NCI-H524 treated with DMSO at 0.1 percent for 48 hours (cell line): ENCODE results near the gene TSPEAR.

Experiments used
- DNase-seq: peaks from one replicate; lab custom pipeline; 2025; lab: John Stamatoyannopoulos, UW

TSPEAR gene

DNA sequence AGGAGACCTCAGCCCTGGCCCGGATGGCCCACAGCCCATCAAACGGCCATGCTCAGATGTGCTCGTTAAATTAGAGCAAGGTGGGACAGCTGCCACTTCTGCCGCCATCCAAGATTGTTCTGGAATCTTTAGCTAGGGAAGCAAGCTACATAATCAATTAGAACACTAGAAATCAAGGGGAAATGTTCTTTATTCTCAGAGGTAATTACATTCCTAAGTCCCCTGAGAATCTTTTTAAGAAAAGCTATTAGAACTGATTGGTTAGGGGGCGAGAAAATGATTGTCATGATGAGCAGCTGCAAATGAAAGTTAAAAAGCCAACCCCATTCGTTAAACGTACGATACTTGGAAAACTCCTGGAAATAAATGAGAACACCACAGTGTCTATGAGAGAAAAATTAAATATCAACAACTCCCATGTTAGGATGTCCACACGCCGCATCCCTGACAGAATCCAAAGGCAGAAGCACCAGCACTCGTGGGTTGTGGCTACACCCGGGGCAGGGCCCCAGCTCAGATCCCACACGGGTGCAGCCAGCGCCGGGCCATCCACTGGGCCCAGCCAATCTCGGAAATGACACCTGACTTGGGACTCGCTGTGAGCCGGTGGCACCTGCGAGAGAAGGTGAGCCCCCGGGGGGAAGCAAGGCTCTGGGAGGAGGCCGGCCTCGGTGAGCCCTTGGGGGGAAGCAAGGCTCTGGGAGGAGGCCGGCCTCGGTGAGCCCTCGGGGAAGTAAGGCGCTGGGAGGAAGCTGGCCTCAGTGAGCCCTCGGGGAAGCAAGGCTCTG lies 209.0 kb downstream of the TSPEAR start:
- DNase-seq = no peak

DNA sequence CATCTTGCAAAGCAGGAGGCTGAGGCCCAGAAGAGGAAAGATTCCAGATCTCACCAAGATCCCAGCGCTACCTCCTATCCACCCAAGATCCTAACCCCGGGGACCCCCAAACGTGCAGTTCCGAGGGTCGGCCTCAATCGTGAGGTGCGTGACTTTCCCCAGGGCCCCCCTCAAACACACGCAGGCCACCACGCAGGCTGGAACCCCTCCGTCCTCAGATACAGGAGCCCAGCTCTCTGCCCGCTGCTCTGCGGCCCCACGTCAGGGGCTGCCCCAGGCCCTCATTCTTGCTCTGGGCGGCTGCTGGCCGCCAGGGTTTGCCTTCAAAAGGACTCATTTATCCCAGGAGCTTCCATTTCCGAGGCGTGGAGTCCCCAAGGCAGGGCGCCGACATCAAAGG lies 211.3 kb downstream of the TSPEAR start:
- DNase-seq = no peak

DNA sequence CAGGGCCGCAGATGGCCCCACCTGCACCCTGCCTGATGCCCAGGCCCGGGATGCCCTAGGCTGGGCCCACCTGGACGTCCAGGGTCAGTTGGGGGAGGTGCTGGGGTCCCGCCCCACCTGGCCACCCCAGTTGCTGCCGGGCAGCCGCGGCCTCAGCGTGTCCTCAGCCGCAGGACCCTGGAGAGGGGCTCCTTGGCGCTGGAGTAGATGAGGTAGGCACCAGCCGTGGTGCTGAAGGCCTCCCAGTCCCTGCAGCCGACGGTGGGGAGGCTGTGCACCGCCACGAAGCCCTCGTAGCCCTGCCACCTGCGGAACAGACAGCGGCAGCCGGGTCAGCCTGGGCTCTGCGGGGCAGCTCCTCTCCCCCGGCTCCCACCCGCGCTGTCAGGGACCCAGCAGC lies 211.7 kb downstream of the TSPEAR start:
- no peak for DNase-seq

DNA sequence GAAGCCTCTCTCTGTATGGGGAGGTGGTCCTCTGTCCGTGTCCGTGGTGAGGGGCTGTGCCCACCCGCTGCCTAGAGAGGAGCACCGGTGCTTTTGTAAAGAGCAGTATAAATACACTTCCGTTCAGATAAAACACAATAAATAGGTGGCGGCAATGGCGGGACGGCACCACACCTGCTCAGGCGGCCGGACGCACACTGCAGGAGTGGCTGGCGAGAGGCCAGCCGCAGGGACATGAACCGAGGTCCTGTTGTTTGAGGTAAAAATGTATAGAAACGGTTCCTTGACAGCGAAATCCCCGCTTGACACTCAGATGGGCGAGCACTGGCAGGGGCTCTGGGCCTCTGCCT lies 212.2 kb downstream of the TSPEAR start:
- DNase-seq = no peak

GRCh38 chr21:44498280-44499210 lies 212.8 kb downstream of the TSPEAR start:
- no peak for DNase-seq

GRCh38 chr21:44497703-44498126 lies 213.7 kb downstream of the TSPEAR start:
- DNase-seq = no peak

GRCh38 chr21:44496564-44497550 lies 214.5 kb downstream of the TSPEAR start:
- no peak for DNase-seq

DNA sequence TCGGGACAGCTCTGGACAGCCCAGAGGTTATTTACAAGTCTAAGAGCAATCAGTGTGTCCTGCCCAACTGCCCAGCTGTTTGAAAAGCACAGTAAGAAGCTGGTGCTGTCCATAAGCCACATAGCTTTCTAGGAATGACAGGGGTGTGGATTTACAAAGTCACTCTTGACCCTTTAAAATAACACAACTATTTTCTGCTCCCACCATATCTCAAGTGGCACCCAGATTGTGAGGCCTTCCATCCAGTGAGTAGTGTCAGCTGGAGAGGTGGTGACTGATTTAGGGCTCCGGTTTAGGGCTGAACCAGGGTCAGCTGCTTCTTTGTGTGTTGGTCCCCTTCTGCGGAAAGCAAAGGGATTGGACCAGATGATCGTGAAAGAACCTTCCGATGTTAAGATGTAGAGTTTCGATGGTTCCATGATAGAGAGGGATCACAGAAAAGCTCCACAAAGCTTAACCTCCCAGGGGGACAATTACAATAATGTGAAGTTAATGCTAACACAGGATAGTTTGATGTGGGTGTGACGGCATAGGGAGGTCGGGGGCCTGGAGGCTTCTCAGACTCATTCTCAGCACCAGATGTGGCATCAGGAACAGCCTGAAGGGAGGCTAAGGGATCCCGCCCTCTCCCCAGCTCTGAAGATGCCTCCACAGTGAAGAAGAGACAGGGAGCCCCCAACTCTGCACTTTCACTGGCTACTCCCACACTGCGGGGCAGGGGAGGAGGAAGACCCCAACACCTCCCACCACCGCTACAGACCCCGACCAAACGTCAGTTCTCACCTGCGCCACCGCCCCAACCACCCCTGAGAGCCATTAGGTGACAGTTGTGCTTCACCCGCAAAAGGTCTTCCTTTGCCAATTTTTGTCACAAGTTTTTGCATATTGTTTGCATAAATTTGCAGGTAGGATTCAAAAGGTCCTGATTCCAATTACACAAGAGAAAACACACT lies 215.5 kb downstream of the TSPEAR start:
- no peak for DNase-seq

- DNase-seq = no peak
Observed at GRCh38 chr21:44494956-44495355, 216.4 kb downstream of the TSPEAR start.

GRCh38 chr21:44494418-44494817 lies 217.0 kb downstream of the TSPEAR start:
- no peak for DNase-seq

- no peak for DNase-seq
Observed at GRCh38 chr21:44492567-44493385, 218.6 kb downstream of the TSPEAR start.

GRCh38 chr21:44490816-44491215 lies 220.6 kb downstream of the TSPEAR start:
- no peak for DNase-seq

GRCh38 chr21:44490405-44490804 lies 221.0 kb downstream of the TSPEAR start:
- DNase-seq = no peak

DNA sequence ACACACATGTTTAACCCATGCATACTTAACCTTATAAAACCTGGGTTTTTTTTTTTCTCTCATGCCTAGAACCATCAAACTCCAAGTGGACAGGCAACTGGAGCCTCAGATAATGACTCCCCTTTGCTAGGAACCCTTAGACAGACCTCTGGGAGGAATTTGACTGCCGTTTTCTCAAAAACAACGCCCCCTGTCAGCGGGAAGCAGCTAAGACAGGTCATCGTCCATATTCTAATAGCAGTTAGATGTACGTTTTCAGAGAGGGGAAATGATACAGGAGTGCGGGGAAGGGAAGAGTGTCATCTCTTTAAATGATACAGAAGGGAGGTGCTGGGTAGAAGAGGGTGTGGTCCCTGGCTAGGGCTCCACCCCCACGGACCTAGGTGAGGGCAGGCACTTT lies 221.4 kb downstream of the TSPEAR start:
- no peak for DNase-seq

GRCh38 chr21:44487831-44488230 lies 223.5 kb downstream of the TSPEAR start:
- no peak for DNase-seq

GRCh38 chr21:44486302-44486701 lies 225.1 kb downstream of the TSPEAR start:
- DNase-seq = no peak

GRCh38 chr21:44485796-44486195 lies 225.6 kb downstream of the TSPEAR start:
- DNase-seq = no peak

DNA sequence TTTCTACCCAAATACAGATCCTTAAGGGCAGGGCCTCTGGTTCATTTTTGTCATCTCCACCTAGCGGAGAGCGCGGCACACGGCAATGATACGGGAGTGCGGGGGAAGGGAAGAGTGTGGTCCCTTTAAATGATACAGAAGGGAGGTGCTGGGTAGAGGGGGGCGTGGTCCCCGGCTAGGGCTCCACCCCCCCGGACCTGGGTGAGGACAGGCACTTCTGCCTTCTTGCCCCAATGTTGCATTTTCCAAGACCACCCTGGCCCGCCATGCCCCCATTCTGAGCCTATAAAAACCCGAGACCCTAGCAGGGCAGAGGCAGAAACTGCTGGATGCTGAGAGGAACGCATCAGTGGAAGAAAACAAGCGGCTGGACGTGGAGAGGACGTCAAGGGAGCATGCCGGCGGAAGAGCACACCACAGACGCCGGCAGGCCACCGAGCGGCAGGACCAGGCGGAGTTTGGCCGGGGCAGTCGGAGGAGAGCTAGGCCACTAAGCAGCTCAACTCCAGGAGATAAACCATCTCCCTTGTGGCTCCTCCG lies 226.0 kb downstream of the TSPEAR start:
- DNase-seq = no peak

GRCh38 chr21:44484498-44485253 lies 226.7 kb downstream of the TSPEAR start:
- no peak for DNase-seq
